ENCODE data around the gene FKBP5. TPM values are rescaled to one million over a fixed set of nuclear protein-coding genes. Genes with fewer than 3 reads are reported as not detected.
"Not testable (repeated sequence)": the region's sequence is repeated elsewhere in the genome, so short reads cannot be mapped to it uniquely, and the experiment has no call there.

Gene FKBP5
- total RNA-seq, 1 donor from 2014 or later = 112 TPM

DNA sequence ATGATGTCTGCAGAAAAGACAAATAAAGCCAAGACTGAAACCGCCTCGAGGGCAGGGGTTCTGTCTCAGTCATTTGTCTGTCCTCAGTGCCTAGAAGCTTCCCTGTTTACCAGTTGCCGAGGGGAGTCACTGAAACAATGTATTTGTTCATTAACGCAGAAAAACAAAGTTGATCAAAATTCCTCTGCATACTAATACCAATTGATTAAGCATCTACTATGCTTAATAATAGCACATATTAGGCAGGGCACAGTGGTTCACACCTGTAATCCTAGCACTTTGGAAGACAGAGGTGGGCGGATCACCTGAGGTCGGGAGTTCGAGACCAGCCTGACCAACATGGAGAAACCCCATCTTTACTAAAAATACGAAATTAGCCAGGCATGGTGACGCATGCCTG is 1.8 kb upstream of the FKBP5 start:
- DNase-seq (ENCODE audit: low spot score) = no peak

DNA sequence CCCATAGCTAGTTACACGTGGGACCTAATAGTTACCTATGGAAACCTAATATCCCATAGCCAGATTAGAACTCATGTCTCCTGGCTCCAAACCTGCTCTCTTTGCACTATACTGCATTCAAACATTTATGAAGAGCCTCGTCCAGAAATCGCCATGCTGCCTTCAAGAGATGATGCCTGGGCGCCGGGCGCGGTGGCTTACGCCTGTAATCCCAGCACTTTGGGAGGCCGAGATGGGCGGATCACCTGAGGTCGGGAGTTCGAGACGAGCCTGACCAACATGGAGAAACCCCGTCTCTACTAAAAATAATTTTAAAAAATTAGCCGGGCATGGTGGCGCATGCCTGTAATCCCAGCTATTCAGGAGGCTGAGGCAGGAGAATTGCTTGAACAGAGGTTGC is 1.3 kb upstream of the FKBP5 start:
- not testable (repeated sequence) for DNase-seq (ENCODE audit: low spot score)

DNA sequence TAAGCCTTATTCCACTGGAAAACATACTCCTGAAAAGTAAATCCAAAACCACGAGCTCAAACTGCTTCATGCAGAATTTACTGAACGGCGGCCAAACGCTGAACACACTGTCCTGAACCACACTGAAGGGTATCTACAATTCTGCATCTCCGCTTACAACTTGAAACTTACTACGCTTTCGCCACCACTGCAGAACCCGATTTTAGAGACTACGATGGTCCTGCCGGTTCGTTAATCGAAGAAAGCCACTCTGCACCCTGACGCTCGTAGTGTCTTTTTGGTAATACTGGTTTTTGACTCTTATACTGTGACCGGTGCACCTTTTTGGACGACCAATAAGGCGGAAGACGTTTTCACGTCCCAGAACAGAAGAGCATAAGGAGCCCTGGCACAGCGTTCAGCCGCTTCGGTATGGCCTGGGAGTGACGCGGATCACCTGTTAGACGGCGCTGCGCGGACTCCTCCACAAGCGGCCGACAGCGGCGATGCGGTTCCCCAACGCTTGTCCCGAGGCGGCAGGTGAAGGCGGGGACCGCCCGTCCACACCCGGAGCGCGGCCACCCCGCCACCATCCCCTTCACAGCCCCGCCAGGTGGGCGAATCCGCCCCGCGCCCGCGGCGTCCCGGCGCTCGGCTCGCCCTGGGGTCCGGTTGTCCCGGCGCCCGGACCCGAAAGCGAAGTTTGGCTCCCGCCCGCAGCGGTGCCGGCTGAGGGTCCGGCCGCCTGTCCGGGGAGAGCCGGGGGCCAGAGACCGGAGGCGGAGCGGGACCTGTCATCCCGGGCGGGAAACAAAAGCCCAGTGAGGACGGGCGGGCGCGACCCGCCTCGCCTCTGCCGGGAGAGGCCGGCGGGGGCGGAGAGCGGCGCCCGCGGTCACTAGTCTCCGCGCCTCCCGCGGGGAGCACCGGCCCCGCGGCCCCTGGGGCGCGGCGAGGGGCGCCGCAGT is 784 bp downstream of the FKBP5 start:
- peak; percentile 53 for DNase-seq (ENCODE audit: low spot score)

DNA sequence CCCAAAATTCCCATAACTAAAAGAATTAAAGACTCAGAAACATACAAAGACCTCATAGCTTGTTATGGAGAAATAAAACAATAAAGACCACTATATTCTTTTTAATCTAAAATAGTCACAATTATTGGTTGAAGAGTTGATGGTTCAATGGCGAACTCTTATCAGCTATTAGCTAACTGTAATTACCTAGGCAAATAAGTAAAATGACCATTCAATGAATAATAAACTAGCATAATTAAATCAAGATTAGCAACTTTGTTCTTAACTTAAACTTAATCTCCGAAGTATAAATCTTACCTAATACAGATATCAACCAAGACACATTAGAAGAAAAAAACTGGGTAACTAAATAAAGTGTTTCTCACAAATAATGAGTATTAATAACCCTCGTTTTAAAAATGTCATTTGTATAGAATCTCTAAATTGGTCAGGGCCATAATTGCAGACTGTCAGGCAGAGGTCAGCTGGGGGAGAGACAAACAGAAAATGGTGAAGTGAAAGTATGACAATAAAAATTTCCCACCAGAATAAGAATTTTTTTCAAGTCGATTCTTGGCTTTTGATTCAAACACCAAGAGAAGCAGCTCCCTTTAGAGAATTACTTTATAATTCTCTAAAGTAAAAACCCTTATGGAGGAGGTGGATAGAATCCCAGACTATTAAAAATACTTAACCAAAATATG is 1.7 kb downstream of the FKBP5 start:
- DNase-seq (ENCODE audit: low spot score) = no peak

DNA sequence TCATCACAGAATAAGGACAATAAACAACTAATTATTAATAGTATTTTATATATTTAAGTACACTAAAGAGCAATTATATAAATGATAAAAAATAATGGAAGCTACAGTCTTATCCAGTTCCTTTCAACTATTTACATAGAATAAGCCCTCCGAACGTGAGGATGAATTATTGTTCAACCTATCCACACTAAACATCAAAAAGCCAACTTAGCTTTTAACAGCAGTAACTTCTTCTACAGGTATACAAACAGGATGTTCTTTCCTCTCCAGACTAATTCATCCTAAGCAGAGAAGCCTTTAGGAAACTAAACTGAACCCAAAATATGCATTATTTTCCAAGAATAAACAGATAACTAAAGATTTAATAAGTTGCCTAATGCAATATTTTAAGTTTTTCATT is 2.3 kb downstream of the FKBP5 start:
- DNase-seq (ENCODE audit: low spot score) = no peak

DNA sequence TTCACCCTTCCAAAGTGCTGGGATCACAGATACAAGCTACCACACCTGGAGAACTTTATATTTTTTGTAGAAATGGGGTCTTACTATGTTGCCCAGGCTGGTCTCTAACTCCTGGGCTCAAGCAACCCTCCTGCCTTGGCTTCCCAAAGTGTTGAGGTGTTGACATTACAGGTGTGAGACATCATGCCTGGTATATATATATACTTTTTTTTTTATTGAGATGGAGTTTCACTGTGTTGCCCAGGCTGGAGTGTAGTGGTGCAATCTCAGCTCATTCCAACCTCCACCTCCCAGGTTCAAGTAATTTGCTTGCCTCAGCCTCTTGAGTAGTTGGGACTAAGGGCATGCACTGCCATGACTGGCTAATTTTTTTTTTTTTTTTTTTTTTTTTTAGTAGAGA is 5.4 kb downstream of the FKBP5 start:
- no peak for DNase-seq (ENCODE audit: low spot score)

DNA sequence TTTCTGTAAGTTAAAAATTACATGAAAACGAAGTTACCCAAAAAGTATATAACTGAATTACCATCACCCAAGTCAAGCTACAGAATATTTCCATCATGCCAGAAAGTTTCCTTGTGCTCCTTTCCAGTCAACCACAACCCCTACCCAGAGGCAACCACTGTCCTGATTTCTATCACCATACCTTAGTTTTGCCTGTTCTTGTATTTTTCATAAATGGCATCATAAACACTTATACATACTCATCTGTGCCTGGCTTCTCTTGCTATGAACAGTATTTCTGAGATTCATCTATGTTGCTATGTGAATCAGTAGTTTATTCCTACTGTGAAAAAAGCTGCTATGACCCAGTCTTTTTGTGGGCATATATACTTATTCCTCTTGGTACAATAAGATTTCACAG is 7.4 kb downstream of the FKBP5 start:
- no peak for DNase-seq (ENCODE audit: low spot score)

DNA sequence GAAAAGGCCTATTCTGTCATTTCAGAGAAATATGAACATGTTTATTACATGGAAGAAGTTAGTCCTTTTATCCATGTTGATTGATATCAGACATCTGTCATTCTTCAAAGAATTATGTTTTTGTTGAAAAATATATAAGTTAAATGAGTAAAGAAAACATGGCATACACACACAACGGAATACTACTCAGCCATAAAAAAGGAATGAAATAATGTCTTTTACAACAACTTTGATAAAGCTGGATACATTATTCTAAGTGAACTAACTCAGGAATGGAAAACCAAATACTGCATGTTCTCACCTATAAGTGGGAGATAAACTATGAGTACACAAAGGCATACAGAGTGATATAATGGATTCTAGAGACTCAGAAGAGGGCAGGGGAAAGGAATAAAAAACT is 9.3 kb downstream of the FKBP5 start:
- DNase-seq (ENCODE audit: low spot score) = no peak

DNA sequence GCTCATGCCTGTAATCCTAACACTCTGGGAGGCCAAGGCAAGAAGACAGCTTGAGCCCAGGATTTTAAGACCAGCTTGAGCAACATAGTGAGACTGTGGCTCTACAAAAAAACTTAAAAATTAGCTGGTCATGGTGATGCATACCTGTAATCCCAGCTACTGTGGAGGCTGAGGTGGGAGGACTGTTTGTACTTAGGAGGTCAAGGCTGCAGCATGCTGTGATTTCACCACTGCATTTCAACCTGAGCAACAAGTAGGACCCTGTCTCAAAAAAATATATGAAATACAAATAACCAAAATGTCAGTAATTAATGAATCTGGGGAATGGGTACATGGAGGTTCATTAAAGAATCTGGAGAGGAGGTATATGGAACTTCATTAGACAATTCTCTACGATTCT is 9.9 kb downstream of the FKBP5 start:
- DNase-seq (ENCODE audit: low spot score) = no peak

DNA sequence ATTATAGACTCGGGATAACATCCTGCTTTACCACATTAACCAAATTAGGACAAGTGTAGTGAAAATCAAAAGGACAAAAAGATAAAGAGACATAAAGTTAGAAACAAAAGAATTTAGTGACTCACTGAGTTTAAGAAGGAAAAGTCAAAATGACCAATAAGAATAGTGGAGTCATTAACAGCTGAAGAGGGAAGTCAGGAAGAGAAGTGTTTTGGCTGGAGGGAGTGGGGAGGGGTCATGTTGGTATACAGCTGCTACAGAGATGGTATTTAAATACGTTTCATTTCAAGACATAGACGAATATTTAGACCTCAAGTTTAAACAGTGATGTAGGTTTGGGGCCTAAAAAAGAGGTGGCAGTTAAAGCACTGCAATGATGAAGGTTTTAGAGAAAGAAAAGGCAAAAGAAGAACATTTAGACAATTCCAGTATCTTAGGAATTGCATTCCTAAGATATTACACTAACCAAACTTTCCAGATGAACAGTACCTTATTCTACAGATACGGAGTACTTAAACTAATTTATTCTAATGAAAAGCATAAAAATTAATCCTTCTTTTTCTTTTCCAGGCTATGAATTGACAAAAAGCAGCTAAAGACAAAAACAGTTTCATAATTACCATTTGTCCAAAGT is 10.6 kb downstream of the FKBP5 start:
- no peak for DNase-seq (ENCODE audit: low spot score)

DNA sequence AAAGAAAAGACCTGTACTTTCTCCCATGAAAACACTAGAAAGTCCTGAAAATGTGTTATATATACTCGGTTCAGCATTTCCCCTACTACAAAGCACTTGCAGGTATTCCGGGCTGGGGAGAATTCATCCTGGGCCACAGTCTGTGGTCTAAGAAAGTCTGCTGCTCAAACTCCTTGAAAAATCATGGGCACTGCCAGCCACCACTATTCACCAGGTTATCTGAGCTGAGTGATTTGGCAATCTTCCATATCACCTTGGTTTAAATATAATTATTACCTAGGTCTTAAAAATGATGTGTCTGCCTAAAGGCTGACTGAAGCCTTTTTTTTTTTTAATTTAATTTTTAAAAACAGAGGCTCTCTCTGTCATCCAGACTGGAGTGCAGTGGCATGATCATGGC is 11.3 kb downstream of the FKBP5 start:
- DNase-seq (ENCODE audit: low spot score) = no peak

DNA sequence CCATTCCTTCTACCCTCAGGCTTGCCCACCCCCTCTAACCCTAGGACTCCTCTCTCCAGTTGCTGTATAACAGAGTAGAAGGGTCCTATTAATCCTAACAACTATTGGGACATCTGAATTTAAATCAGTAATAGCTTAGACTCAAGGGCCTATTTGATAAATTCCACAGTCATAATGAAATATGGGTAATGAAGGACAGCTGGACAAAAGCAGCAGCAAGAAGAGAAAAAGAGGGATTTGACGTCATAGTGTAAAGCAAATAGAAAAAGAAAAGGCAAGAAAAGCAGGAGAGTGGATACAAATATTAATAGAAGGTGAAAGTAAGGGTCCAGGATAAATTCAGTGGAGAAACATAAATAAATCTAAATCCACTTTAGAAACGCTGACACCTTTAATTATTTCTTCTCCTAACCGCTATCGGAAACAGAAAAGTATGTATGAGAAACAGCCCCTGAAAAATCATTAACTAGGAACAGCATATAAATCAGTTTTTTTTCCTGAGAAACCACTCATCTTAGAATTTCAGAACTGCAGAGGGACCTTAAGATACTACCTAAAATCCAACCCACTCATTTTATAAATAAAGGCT is 12.8 kb downstream of the FKBP5 start:
- no peak for DNase-seq (ENCODE audit: low spot score)

DNA sequence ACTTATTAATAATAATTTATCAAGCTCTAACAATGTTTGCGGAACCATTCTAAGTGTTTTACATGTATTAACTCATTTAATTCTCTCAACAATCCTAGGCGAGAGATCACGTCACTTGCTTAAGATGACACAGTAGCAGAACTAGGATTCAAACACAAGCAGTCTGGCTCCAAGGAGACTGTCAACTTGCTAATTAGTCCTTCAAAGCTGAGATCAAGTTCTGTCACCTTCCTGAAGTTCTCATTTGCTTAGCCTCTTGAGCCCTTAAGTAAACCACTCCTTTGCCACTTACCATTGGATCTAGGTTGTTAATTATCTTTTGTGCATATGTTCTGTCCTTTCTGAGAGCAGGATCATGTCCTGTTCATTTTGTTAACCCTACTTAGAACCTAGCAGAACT is 14.1 kb downstream of the FKBP5 start:
- DNase-seq (ENCODE audit: low spot score) = no peak

DNA sequence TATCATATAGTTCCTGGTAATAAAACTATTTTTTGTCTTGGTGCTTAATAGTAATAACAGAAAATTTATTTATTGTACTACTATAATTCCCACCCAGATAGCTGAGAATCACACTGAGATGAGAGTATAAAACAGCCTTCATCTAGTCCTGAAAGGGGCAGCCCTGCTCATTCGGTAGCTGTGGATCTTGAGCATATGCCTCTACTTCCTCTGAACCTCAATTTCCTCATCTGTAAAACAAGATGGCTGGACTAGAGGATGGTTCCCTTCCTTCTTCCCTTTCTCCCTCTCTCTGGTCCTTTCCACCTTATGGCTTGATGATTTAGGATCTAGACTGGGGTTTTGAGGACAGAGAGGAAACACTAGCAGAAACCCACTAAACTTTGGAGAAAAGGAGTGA is 15.0 kb downstream of the FKBP5 start:
- DNase-seq (ENCODE audit: low spot score) = no peak

DNA sequence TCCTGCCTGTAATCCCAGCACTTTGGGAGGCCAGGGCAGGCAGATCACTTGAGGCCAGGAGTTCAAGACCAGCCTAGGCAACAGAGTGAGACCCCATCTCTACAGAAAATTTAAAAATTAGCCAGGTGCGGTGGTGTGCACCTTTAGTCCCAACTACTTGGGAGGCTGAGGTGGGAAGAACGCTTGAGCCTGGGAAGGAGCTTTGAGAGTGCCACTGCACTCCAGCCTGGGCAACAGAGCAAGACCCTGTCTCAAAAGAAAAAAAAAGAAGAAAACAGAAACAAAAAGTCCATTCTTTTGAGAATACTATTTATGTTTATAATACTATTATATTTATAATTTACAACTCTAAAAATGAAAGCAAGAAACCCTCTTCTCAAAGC is 15.4 kb downstream of the FKBP5 start:
- DNase-seq (ENCODE audit: low spot score) = not testable (repeated sequence)

DNA sequence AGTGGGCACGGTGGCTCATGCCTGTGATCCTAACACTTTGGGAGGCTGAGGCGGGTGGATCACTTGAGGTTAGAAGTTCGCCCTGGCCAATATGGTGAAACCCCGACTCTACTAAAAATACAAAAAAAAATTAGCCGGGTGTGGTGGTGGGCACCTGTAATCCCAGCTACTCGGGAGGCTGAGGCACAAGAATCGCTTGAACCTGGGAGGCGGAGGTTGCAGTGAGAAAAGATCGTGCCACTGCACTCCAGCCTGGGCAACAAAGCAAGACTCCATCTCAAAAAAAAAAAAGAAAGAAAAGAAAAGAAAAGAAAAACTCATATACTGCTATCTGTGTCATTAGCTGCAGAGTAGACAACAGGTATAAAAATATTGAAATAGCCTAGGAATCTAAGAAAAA is 18.3 kb downstream of the FKBP5 start:
- not testable (repeated sequence) for DNase-seq (ENCODE audit: low spot score)

DNA sequence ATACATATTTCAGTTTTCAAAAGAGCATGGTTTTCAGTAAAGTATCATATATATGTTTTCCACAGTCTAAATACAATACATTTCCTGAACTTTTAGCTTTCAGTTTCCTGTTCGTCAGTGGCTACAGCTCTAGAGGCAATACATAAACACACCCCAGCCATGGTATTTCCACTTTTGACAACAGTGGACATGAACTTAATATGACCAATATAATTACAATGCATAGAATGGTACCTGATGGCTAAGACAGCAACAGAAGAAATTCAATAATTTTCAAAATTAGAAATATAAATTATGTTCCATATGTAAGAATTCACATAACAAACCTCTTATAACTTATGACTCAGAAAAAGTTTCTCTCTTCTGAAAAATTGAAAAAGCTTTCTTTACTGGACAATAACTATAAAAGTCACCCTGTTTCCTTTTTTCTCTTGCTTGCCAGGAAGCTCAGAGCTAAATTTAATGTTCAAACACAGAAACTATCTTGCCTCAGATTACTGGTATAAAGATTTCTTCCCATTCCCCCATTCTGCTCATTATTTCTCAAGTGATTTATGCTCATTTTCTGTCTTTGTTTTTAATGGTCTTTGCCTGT is 19.2 kb downstream of the FKBP5 start:
- no peak for DNase-seq (ENCODE audit: low spot score)

DNA sequence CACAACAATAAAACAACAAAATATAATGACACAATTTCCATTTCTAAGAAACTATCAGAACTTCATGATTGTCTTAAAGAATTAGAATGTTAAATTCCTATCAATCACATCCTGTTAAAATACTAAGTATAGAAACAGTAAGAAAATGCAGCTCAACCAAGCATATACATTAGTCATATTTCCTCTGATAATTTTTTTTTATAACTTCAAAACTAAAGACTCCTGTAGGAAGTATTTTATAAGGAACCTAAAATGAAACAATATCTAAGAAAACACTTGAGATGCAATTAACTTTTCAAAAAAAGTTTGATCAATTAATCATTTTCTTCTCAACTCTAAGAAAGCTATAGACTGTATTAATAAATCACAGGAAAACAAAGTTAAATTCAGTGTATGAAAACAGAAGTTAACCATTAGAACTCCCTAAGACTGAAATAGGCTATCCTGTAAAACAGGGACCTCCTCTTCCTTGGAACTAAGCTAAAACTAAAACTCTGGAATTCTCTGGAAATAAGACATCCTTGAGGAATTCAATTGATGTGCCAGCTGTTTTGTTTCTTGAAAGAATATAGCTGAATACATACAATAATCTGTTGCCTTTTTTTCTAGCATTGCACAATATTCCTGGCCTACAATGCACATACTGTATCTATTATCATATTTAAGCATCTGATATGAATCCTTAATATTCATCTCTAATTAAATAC is 19.8 kb downstream of the FKBP5 start:
- no peak for DNase-seq (ENCODE audit: low spot score)

DNA sequence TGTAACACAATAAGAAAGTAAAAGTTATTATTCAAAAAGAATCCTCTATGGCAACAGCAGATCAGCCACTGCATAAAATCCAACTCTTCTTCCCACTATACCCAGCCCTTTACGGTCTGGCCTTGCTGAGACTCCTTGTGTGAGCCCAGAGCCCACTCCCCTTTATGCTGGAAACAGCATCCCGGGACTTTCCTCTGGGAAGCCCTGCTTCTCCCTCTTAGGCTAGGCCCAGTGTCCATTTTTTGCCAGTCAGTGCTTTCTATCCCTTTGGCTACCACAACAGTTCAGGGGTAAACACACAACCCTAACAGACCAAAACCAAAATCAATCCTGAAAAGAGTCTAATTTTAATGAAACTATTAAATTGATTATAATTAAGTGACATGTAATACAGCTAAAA is 20.6 kb downstream of the FKBP5 start:
- DNase-seq (ENCODE audit: low spot score) = no peak

DNA sequence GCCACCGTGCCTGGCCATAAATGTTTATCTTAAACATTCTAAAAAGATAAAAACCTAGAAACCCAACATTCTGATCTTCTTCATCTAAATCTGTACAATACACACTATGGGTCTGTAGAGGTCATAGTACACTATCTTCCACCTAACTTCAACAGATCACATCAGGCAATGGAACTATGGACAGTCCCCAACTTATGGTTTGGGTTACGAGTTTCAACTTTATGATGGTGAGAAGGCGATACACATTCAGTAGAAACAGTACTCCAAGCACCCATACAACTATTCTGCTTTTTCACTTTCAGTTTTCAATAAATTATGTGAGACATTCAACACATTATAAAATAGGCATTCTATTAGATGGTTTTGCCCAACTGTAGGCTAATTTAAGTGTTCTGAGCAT is 23.1 kb downstream of the FKBP5 start:
- no peak for DNase-seq (ENCODE audit: low spot score)

DNA sequence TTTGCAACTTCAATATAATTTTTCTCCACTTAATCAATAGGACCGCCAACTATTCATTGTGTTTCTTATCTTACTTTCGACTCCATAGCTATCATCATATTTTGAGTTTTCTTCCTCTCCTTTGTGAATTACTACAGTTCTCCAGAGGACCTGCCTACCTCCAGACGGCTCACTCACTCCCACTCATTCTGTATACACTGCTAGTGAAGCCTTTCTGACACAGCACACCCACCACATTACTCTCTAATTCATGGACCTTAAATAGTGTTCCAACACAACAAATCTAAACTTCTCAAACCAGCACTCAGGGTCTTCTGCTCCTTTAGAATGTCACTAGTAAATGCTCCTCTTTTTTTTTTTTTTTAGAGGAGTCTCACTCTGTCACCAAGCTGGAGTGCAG is 23.8 kb downstream of the FKBP5 start:
- DNase-seq (ENCODE audit: low spot score) = no peak
